DMS53 (cell line): ENCODE data around the gene OR3A3.
A peak's percentile ranks its signal among the peaks of the same experiment; 100 is the strongest.
"Not testable (repeated sequence)": the region's sequence is repeated elsewhere in the genome, so short reads cannot be mapped to it uniquely, and the experiment has no call there.

Experiments
- DNase-seq: peaks from one replicate; lab custom pipeline; 2025; lab: John Stamatoyannopoulos, UW

Gene OR3A3

DNA sequence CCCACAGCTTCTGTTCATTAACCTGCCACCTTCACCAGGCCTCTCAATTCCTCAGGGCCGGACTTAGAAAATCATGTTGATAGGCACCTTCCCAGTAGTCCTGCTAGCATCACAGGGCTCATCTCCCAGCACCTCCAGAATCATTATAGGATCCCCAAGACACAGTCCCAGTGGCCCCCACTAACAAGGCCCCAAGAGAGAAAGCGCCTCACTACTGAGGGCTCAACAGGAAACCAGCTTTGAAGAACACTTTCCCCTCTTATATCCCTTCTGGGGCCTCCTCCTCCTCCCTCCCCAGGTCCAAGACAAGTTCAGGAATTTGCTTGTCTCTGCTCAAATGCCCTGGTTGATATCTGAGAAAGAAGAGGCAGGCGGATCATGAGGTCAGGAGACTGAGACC, at the start of gene OR3A3:
Gene OR3A3 (plus strand): TSS at position 301 of the 400 bp plus-strand sequence.
- no peak for DNase-seq

DNA sequence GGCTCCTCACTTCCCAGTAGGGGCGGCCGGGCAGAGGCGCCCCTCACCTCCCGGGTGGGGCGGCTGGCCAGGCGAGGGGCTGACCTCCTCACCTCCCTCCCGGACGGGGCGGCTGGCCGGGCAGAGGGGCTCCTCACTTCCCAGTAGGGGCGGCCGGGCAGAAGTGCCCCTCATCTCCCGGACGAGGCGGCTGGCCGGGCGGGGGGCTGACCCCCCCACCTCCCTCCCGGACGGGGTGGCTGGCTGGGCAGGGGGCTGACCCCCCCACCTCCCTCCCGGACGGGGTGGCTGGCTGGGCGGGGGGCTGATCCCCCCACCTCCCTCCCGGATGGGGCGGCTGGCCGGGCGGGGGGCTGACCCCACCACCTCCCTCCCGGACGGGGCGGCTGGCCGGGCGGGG, 40.0 kb upstream of the OR3A3 start:
- not testable (repeated sequence) for DNase-seq

DNA sequence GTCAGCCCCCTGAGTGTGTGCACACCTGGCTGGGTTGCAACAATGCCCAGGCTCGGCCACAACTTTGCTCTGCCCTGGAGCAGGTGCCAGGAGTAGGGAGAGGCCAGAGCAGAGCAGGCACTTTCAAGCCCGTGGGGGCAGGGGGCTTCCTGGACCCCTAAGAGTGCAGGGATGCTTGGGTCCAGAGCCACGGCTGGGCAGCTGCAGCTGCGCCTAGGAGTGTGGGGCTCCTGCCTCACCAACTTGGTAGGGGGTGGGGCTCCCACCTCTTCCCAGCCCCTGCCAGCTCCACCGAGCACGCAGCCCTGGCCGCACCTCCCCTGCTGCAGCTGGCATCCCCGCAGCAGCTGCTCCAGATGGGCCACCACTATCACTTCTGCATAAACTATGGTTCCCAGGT, 32.8 kb upstream of the OR3A3 start:
- DNase-seq, result no peak

DNA sequence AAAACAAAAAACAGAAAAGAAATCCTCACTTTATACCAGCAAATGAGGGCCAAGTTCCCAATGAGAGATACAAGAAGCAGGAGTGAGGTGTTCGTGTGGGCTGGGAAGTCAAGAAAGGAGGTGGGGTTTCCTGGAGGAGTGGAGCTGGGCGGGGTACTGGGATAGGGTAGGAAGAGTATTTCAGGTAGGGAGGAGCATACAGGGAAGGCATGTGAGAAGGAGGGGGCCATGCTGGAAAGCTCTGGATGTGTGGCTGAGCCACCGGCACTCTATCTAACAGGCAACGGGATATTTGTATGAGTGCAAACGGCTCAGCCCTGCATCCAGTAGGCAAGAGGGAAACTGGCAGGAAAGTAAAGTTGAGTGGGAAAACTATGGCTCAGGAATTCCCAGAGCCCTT, 29.2 kb upstream of the OR3A3 start:
- DNase-seq, result no peak

DNA sequence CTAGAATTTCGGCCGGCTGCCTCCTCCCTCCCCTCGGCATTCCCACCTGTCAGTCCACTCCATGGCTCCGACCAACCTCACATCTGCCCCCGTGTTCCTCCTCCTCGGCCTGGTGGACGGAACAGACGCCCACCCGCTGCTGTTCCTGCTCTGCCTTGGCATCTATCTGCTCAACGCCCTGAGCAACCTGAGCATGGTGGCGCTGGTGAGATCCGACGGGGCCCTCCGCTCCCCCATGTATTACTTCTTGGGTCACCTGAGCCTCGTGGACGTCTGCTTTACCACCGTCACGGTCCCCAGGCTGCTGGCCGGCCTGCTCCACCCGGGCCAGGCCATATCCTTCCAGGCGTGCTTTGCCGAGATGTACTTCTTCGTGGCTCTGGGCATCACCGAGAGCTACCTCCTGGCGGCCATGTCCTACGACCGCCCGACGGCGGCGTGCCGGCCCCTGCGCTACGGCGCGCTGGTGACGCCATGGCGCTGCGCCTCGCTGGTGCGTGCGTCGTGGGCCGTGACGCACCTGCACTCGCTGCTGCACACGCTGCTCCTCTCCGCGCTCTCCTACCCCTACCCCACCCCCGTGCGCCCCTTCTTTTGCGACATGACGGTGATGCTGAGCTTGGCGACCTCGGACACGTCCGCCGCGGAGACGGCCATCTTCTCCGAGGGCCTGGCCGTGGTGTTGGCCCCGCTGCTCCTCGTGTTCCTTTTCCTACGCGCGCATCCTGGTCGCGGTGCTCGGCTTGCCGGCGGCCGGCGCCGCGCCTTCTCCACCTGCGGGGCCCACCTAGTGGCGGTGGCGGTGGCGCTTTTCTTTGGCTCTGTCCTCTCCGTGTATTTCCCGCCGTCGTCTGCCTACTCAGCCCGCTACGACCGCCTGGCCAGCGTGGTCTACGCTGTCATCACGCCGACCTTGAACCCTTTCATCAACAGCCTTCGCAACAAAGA, 25.0 kb upstream of the OR3A3 start, which contains the start of gene OR3A2:
Gene OR3A2 (minus strand): TSS at position 440 of the 948 bp plus-strand sequence.
- no peak for DNase-seq

DNA sequence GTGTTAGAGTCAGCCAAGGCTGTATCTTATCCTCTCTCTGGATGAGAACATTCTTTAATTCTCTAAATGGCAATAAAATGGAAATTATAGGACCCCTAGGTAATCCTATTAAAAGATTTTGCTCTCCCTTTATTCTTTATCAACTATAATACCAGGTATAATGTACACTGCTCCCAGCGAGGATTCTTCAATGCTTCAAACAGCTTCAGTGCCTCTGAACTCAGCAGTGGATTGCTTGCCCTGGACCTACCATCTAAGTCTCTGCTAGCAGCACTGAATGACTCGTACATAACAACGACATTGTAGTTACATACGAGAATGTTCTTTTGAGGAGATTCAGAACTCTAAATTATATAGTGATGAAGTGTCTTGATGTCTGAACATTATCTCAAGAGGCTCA, 21.4 kb upstream of the OR3A3 start:
- no peak for DNase-seq

DNA sequence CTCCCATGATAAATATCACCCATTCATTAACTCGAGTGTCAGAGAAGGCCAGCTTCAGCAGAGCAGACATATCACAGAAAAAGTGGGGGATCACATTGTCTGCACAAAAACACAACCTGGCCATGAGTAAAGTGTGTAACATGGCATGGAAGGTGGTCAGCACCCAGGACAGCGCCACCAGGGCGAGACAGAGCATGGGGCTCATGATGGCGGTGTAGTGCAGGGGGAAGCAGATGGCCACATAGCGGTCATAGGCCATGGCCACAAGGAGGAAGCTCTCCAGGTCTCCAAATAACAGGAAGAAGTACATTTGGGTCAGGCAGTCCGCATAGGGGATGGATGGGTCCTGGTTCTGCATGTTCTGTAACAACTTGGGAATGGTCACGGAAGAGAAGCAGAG, 13.4 kb upstream of the OR3A3 start:
- DNase-seq, result not testable (repeated sequence)

DNA sequence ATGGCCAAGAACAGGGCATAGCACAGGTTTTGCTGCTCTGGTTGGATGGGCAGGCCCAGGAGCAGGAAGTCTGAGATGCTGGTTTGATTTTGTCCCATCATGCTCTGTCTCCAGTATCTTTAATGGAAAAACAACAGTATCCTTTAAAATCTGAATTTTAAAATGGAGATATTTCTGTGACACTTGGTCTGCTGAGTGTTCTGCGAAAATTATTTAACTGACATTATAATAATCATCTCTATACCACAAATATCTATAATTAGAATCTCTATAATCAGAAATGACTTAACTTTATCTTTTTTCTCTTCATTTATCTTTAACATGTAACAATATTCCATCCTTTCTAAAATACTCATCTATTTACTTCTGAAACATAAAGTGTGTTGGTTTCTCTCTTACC, 12.9 kb upstream of the OR3A3 start, which contains the start of gene OR1E1:
Gene OR1E1 (minus strand): TSS at position 101 of the 400 bp plus-strand sequence. CDS start 0 bp downstream, at position 101.
- DNase-seq, result no peak

DNA sequence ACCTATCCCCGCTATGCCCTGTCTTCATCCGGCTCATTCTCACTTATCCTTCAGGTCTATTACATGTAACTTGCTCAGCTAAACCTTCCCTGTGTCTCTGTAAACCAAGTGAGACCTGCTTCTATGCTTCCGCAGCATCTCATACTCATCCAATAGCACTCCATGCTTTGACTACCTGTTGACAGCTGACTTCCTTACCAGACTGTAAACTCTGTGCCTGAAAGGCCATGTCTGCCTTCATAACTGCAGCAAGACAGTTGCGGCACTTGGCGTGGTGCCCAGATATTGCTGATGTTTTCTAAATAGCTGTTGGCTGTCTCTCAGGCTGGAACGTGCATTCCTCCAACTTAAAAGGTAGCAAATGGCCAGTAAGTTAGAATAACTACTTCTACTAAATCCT, 11.1 kb upstream of the OR3A3 start:
- no peak for DNase-seq

DNA sequence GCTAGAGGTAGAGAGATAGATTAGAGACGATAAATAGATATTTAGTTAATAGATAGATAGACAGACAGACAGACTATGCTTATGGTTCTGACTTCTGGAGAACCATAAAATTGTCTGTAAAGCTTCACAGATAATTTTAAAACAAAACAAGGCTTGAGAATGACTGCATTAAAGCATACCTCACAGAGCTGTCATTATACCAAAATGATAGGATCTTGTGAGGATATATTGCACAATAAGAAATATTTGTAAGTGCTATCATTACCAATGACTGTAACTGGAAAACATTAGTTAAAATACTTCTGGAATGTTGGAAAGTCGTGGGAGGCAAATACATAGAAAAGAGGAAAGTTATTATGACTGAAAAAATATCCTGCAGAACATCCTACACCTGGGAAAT, 9.4 kb upstream of the OR3A3 start:
- DNase-seq, result no peak

DNA sequence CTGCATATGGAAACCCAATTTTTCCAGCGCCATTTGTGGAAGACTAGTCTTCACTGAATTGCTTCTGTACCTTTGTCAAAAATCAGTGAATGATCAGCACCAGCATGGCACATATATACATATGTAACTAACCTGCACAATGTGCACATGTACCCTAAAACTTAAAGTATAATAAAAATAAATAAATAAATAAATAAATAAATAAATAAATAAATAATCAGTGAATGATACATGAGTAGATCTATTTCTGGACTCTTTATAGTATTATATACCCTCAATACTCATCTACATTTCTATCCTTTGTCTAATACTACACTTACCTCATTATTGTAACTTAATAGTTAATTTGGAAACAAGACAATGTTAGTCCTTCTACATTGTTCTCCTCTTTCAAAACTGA, 7.3 kb upstream of the OR3A3 start:
- not testable (repeated sequence) for DNase-seq

DNA sequence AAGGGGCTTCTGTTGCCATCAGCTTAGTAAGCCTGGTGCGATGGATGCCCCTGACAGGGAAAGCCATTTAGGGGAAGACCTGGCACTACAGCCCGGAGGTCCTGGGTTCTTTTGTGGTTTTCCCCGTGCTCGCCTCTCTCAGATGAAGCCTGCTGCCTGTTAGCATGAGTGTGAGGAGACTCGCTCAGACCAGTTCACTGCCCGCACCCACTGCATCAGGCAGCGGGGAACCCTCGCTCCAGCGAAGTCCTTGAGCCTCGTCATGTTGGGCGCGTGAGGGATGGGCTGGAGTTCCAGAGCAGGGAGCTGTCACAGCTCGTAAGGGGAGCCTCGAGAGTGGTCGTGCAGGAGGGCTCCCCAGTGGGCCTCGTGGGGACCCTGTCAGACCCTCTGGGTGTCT, 1.0 kb downstream of the OR3A3 start:
- DNase-seq, result not testable (repeated sequence)

DNA sequence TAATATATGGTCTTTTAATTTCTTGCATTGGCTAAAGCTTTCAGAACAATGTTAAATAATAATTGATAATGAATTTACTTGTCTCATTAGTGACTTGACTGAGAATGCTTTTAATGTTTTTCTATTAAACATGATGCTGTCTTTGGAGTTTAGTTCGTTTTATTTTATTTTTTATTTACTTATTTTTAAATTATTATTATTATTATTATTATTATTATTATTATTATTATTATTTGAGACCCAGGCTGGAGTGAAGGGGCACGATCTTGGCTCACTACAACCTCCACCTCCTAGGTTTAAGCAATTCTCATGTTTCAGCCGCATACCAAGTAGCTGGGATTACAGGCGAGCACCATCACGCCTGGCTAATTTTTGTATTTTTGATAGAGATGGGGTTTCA, 4.4 kb downstream of the OR3A3 start:
- no peak for DNase-seq

DNA sequence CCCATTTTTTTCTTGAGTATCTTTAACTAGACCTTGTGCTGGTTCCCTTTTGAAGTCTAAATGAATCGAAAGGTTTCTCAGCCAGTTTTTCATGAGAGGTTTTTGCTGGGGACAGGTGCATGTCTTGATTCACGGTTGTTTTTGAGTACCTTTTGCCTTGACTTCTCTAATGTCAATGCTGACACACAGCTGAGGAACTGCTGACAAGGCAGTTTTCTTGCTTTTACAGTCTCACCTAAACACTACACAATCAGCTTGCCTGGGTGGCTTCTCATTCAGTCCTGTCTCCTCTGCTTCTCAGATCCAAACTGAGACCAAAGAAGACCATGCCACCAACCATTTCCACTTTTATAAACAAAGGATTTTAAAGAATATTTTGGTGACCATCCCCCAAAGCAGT, 7.1 kb downstream of the OR3A3 start:
- no peak for DNase-seq

DNA sequence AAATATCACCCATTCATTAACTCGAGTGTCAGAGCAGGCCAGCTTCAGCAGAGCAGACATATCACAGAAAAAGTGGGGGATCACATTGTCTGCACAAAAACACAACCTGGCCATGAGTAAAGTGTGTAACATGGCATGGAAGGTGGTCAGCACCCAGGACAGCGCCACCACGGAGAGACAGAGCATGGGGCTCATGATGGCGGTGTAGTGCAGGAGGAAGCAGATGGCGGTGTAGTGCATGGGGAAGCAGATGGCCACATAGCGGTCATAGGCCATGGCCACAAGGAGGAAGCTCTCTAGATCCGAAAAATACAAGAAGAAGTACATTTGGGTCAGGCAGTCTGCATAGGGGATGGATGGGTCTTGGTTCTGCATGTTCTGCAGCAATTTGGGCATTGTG, 22.0 kb downstream of the OR3A3 start:
- peak; percentile 17 for DNase-seq

DNA sequence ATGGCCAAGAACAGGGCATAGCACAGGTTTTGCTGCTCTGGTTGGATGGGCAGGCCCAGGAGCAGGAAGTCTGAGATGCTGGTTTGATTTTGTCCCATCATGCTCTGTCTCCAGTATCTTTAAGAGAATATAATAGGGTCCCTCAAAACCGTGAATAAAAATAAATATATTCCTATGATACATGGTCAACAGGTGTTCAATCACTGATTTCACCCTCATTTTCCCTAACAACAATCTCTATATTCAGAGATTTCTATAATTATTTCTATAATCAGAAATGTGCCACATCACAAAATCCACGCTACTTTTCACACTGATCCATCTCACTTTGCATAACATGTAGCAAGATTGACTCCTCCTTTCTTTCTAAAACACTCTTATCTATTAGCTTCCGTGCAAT, 22.6 kb downstream of the OR3A3 start, which contains the start of gene OR1E2:
Gene OR1E2 (minus strand): TSS at position 101 of the 400 bp plus-strand sequence. CDS start 0 bp downstream, at position 101.
- no peak for DNase-seq

DNA sequence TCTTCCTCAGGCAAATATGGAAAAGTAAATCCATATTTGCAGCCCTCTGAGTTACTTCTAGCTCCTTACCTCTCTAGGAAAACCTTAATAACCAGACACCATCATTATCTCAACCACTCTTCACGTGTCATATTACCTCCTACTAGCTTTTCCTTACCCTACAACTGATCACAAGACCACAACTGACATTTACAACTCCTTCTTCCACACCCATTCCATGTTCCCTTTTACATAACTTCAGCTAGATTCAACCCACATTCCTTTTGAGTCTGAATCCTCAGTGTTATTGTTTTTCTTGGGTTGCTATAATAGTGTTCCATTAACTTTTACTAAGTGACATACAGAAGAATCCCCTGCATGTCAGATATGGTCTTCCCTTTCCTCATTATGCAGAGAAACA, 27.2 kb downstream of the OR3A3 start:
- DNase-seq, result no peak

DNA sequence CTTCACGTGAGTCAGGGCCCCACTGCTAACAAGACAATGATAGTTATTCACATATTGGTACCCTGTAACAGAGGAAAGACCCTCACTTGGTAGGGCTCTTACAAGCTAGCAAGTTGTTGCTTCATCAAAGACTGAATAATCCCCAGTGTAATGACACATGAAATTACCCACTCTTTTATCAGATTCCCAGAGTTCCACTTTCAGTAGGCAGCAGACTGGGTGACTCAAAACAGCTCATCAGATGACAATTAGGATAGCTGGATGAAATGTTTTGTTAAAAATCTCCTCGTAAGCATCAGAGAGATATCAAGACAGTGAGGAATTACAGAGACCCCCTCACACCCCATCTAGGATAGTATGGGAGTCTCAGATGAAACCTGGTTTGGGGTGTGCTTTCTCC, 29.3 kb downstream of the OR3A3 start:
- no peak for DNase-seq

DNA sequence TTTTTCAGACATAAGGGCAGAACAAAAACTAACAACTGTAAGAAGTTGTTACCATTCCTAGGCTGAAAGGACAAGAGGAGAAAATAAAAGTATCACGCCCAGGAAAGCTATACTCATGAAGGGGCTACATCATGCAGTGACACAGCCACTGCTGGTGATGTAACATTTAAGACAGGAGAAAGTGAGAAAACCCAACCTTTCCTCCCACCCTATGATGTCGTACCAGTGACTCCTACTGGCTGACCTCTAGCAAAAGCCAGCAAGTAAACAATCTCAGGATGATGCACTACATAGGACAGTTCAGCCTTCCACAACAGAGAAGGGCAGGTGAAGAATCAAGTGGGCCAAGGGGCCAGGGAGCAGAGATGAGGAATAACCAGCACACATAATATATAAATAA, 36.5 kb downstream of the OR3A3 start:
- peak; percentile 29 for DNase-seq

DNA sequence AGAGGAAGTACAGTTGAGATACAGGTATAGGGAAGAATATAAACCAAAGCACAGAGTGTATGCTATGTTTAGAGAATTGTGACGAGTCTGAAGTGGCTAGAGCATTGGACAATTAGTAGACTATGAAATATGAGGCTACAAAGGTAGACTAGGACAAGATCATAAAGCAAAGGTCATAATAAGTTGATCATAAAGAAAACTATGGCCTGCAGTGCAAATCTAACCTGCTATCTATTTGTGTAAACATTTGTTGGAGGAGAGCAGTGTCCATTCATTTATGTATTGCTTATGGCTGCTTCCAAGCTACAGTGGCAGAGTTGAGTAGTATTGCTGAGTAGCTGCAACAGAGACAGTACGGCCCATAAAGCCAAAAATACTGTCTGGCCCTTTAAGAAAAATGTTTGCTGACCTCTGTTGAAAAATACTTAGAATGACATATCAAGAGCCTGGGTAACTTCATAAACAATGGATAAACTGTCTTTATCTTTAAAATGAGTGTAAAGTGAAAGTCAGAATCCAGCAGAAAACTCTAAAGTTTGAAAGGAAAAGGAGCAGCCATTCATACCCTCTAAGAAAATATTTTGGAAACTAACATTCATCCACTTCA, 37.0 kb downstream of the OR3A3 start:
- DNase-seq, result no peak

DNA sequence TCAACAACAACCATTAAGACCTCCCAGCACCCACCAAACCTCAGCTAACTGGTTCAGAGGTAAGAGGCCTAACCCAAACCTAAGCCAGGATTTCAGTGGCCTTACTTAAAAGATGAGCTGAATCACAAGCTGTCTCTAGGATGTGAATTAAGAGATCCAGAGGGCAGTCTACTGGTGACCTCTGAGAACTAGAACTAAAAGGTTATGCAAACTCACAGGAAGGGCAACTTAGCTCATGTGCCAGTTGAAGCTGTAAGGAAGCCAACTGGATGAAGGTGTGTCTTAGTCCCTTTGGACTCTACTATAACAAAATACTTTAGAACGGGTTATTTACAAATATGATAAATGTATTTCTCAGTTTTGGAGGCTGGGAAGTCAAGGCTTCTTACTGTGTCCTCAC, 55.2 kb downstream of the OR3A3 start:
- not testable (repeated sequence) for DNase-seq

DNA sequence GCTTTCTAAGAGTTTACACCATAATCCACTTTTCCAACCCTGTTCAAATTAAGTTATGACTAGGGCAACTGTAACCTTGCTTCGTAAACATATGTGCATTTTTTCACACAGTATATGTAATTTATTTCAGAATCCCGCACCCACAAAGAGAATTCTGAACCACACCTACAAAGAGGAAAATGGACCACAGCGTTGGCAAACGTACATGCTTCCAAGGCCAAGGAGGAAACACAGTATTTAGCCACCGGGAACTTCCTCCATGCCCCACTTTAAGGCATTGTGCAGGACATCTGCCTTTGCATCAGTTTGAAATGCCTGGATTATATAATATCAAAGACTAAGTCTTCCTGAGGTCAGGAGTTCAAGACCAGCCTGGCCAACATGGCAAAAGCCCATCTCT, 58.4 kb downstream of the OR3A3 start:
- DNase-seq, result no peak

DNA sequence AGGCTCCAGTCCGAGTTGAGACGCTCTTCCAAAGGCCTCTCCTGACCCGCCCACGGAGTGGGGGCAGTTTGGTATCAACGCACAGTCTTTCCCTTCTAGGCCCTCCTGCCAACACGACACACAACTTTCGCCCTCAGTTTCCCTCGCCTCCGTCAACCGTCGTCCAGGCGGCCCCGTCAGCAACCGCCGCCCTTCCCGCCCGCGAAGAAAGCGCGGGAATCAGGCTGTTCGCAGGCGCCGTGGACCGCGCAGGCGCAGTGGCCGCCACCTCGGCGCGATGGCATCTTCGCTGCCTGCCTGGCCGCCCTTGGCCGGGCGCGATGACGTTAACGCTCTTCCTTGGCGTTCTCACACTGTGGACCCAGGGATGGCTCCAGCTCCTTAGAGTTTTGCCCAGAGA, 60.4 kb downstream of the OR3A3 start, which contains the start of gene SPATA22:
Gene SPATA22 (minus strand): TSS at position 221 of the 400 bp plus-strand sequence. CDS start 2,494 bp downstream, outside the sequence.
- DNase-seq, result no peak
